ENCODE results near the gene SYNPO2L. TPM values are rescaled to one million over a fixed set of nuclear protein-coding genes. Genes with fewer than 3 reads are reported as not detected.
A peak's percentile ranks its signal among the peaks of the same experiment; 100 is the strongest.

The SYNPO2L gene
- total RNA-seq, 1 experiment from 2014 or later = 0.22 TPM

- Mint-ChIP-seq H3K4me1 (peaks cover 20% of the 10 kb centered on the region), H3K4me3 (peak overlapping the region; percentile 77), H3K27ac (no peak overlapping the region), H3K27me3 (ENCODE audit: low read depth) (no peaks in the 10 kb centered on the region; the same call in 1 of the 2 replicates), H3K9me3 (no peaks in the 10 kb centered on the region), H3K36me3 (no peaks in the 10 kb centered on the region)
- CTCF ChIA-PET = interaction anchor here (0.7 to 6.9 kb wide), 4 partner anchors 13 to 1437 kb away, joined by 3 to 77 read pairs (median 4); partner anchors contain the start of gene USP54
- DNase-seq (ENCODE audit: low spot score) (peak; percentile 42), ATAC-seq (peak; percentile 7)
- POLR2A ChIA-PET = interaction anchor here (1.1 to 1.6 kb wide), 2 partner anchors 81 to 124 kb away, joined by 3 read pairs; a partner anchor contains a TSS
- TF ChIP-seq ZNF219 (CRISPR knock-in tag; IDR thresholded peaks at IDR 0.05; ENCODE audit: borderline replicate concordance) = no peak
- TF ChIP-seq CREM (CRISPR knock-in tag; IDR thresholded peaks at IDR 0.05) = 0 out of 2 replicates have a peak, but pooled peaks have one; percentile 31
- TF ChIP-seq RELA (CRISPR knock-in tag; IDR thresholded peaks at IDR 0.05; ENCODE audit: borderline replicate concordance) = no peak
- TF ChIP-seq ARID4B (CRISPR knock-in tag; IDR thresholded peaks at IDR 0.05; ENCODE audit: borderline replicate concordance) = no peak
- TF ChIP-seq ZNF263 (CRISPR knock-in tag; IDR thresholded peaks at IDR 0.05; ENCODE audit: low read depth) = peak; percentile 95
- TF ChIP-seq MLX (CRISPR knock-in tag; IDR thresholded peaks at IDR 0.05) = no peak
- TF ChIP-seq, protein P1, sequence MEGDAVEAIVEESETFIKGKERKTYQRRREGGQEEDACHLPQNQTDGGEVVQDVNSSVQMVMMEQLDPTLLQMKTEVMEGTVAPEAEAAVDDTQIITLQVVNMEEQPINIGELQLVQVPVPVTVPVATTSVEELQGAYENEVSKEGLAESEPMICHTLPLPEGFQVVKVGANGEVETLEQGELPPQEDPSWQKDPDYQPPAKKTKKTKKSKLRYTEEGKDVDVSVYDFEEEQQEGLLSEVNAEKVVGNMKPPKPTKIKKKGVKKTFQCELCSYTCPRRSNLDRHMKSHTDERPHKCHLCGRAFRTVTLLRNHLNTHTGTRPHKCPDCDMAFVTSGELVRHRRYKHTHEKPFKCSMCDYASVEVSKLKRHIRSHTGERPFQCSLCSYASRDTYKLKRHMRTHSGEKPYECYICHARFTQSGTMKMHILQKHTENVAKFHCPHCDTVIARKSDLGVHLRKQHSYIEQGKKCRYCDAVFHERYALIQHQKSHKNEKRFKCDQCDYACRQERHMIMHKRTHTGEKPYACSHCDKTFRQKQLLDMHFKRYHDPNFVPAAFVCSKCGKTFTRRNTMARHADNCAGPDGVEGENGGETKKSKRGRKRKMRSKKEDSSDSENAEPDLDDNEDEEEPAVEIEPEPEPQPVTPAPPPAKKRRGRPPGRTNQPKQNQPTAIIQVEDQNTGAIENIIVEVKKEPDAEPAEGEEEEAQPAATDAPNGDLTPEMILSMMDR (IDR thresholded peaks at IDR 0.05) = no peak
- TF ChIP-seq, protein P2, sequence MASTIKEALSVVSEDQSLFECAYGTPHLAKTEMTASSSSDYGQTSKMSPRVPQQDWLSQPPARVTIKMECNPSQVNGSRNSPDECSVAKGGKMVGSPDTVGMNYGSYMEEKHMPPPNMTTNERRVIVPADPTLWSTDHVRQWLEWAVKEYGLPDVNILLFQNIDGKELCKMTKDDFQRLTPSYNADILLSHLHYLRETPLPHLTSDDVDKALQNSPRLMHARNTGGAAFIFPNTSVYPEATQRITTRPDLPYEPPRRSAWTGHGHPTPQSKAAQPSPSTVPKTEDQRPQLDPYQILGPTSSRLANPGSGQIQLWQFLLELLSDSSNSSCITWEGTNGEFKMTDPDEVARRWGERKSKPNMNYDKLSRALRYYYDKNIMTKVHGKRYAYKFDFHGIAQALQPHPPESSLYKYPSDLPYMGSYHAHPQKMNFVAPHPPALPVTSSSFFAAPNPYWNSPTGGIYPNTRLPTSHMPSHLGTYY (CRISPR knock-in tag; IDR thresholded peaks at IDR 0.05) = no peak
- TF ChIP-seq ATF6 (CRISPR knock-in tag; IDR thresholded peaks at IDR 0.05) = no peak
- no peak for TF ChIP-seq ZNF138 (CRISPR knock-in tag; conservative IDR thresholded peaks at IDR 0.05)
- TF ChIP-seq, protein P3, sequence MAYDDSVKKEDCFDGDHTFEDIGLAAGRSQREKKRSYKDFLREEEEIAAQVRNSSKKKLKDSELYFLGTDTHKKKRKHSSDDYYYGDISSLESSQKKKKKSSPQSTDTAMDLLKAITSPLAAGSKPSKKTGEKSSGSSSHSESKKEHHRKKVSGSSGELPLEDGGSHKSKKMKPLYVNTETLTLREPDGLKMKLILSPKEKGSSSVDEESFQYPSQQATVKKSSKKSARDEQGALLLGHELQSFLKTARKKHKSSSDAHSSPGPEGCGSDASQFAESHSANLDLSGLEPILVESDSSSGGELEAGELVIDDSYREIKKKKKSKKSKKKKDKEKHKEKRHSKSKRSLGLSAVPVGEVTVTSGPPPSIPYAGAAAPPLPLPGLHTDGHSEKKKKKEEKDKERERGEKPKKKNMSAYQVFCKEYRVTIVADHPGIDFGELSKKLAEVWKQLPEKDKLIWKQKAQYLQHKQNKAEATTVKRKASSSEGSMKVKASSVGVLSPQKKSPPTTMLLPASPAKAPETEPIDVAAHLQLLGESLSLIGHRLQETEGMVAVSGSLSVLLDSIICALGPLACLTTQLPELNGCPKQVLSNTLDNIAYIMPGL (CRISPR knock-in tag; IDR thresholded peaks at IDR 0.05) = 0 out of 2 replicates have a peak, but pooled peaks have one; percentile 37
- no peak for TF ChIP-seq PRRX2 (CRISPR knock-in tag; IDR thresholded peaks at IDR 0.05)
Observed at GRCh38 chr10:73647875-73648651, 7.8 kb downstream of the SYNPO2L start.

All from WTC11 (cell line).